GM21529 (cell line): ENCODE data around the gene SSC4D.
"Not testable (repeated sequence)": the region's sequence is repeated elsewhere in the genome, so short reads cannot be mapped to it uniquely, and the experiment has no call there.

Experiments used
- ATAC-seq: cut with Tn5 transposase; IDR thresholded peaks from one replicate; pipeline ENCODE4 v1.9.1; 2021; ENCODE audit not compliant: unreplicated experiment

The SSC4D gene

GRCh38 chr7:76387789-76388188 is 21.7 kb downstream of the SSC4D start:
- not testable (repeated sequence) for ATAC-seq

GRCh38 chr7:76386691-76387260 is 22.7 kb downstream of the SSC4D start:
- ATAC-seq, result no peak

GRCh38 chr7:76383089-76383944 is 26.2 kb downstream of the SSC4D start:
- no peak for ATAC-seq

GRCh38 chr7:76381814-76382213 is 27.7 kb downstream of the SSC4D start:
- no peak for ATAC-seq

GRCh38 chr7:76380623-76380966 is 28.9 kb downstream of the SSC4D start:
- no peak for ATAC-seq

GRCh38 chr7:76377186-76377918 is 32.1 kb downstream of the SSC4D start:
- no peak for ATAC-seq

- ATAC-seq, result no peak
These were observed 34.2 kb downstream of the SSC4D start for GRCh38 chr7:76375251-76375650.

GRCh38 chr7:76372984-76373833 is 36.3 kb downstream of the SSC4D start:
- ATAC-seq, result no peak

- no peak for ATAC-seq
These were observed 38.1 kb downstream of the SSC4D start for GRCh38 chr7:76371396-76371795.

GRCh38 chr7:76369018-76369417 is 40.5 kb downstream of the SSC4D start:
- no peak for ATAC-seq

- ATAC-seq, result no peak
These were observed 41.3 kb downstream of the SSC4D start for GRCh38 chr7:76368190-76368589.

- ATAC-seq, result peak; percentile 2
These were observed 45.3 kb downstream of the SSC4D start for GRCh38 chr7:76364198-76364584.

- ATAC-seq, result not testable (repeated sequence)
These were observed 45.7 kb downstream of the SSC4D start for GRCh38 chr7:76363754-76364153.

GRCh38 chr7:76359978-76360638 is 49.4 kb downstream of the SSC4D start:
- ATAC-seq, result no peak

- ATAC-seq, result peak; percentile 91
These were observed 50.2 kb downstream of the SSC4D start for GRCh38 chr7:76359111-76359977.

- peak; percentile 63 for ATAC-seq
These were observed 50.9 kb downstream of the SSC4D start, which contains the start of gene YWHAG for GRCh38 chr7:76358481-76359110. YWHAG (minus strand) TSS chr7:76358991; CDS start chr7:76358808, 183 bp downstream.

- peak; percentile 23 for ATAC-seq
These were observed 51.5 kb downstream of the SSC4D start for GRCh38 chr7:76358011-76358480.

GRCh38 chr7:76357475-76358010 is 52.0 kb downstream of the SSC4D start:
- ATAC-seq, result no peak

GRCh38 chr7:76356823-76357222 is 52.7 kb downstream of the SSC4D start:
- no peak for ATAC-seq
